Dedifferentiated amniotic fluid mesenchymal stem cell (primary cell): Measurements from ENCODE around the gene HPF1.
"Not testable (repeated sequence)": the region's sequence is repeated elsewhere in the genome, so short reads cannot be mapped to it uniquely, and the experiment has no call there.

ENCODE experiments used
- DNase-seq: peaks from one replicate; pipeline ENCODE4 v3.0.0-alpha.2; 2016; ENCODE audit errors: extremely low spot score

HPF1 gene

GRCh38 chr4:169741569-169741968 lies 16.2 kb downstream of the HPF1 start:
- DNase-seq: no peak

- DNase-seq: not testable (repeated sequence)
Measured at GRCh38 chr4:169738604-169739003, 19.1 kb downstream of the HPF1 start.

- no peak for DNase-seq
Measured at GRCh38 chr4:169730564-169730963, 27.2 kb downstream of the HPF1 start.

GRCh38 chr4:169727616-169728015 lies 30.1 kb downstream of the HPF1 start:
- no peak for DNase-seq

GRCh38 chr4:169724260-169724659 lies 33.5 kb downstream of the HPF1 start:
- no peak for DNase-seq

- DNase-seq: no peak
Measured at GRCh38 chr4:169723207-169723965, 34.4 kb downstream of the HPF1 start.

- no peak for DNase-seq
Measured at GRCh38 chr4:169720529-169720928, 37.2 kb downstream of the HPF1 start.

- DNase-seq: no peak
Measured at GRCh38 chr4:169716677-169717076, 41.1 kb downstream of the HPF1 start.

- DNase-seq: no peak
Measured at GRCh38 chr4:169715826-169716225, 41.9 kb downstream of the HPF1 start.

GRCh38 chr4:169707958-169708643 lies 49.6 kb downstream of the HPF1 start:
- no peak for DNase-seq

GRCh38 chr4:169698331-169698730 lies 59.4 kb downstream of the HPF1 start:
- DNase-seq: no peak

GRCh38 chr4:169690787-169691186 lies 67.0 kb downstream of the HPF1 start:
- DNase-seq: no peak

GRCh38 chr4:169689681-169690080 lies 68.1 kb downstream of the HPF1 start:
- DNase-seq: no peak

- DNase-seq: no peak
Measured at GRCh38 chr4:169682372-169683047, 75.2 kb downstream of the HPF1 start.
